HEK293 (cell line): ENCODE results near the gene SFXN1.

Source experiments
- FEZF1 ChIP-seq: fragments of 450-650 bp; formaldehyde crosslinking; IDR thresholded peaks from 2 replicates; pipeline ENCODE4 v1.5.1; 2016; ENCODE audit warnings: missing biosample characterization, missing genetic modification characterization
- GLIS1 ChIP-seq: fragments of 450-650 bp; formaldehyde crosslinking; IDR thresholded peaks from 2 replicates; pipeline ENCODE4 v1.5.1; 2016; ENCODE audit warnings: missing biosample characterization, missing genetic modification characterization
- PATZ1 ChIP-seq: fragments of 450-650 bp; formaldehyde crosslinking; IDR thresholded peaks from 2 replicates; pipeline ENCODE4 v1.5.1; 2016; ENCODE audit warnings: missing biosample characterization, missing genetic modification characterization
- PRDM6 ChIP-seq: fragments of 450-650 bp; formaldehyde crosslinking; IDR thresholded peaks from 2 replicates; pipeline ENCODE4 v1.5.1; 2017; ENCODE audit warnings: missing biosample characterization, missing genetic modification characterization
- SP2 ChIP-seq: fragments of 450-650 bp; formaldehyde crosslinking; IDR thresholded peaks from 2 replicates; pipeline ENCODE4 v1.5.1; 2016; ENCODE audit warnings: missing biosample characterization, missing genetic modification characterization
- TCF7L2 ChIP-seq: IDR thresholded peaks from 2 replicates; pipeline ENCODE4 v1.6.1; 2011; ENCODE audit warnings: low read depth, mild to moderate bottlenecking, inconsistent platforms, low read length, moderate library complexity, borderline replicate concordance
- ZBTB11 ChIP-seq: fragments of 450-650 bp; formaldehyde crosslinking; conservative IDR thresholded peaks from 2 replicates; pipeline ENCODE4 v1.5.1; 2016; ENCODE audit warnings: low read depth, missing biosample characterization, missing genetic modification characterization
- ZBTB8A ChIP-seq: fragments of 450-650 bp; formaldehyde crosslinking; IDR thresholded peaks from 2 replicates; pipeline ENCODE4 v1.5.1; 2016; ENCODE audit warnings: missing biosample characterization, missing genetic modification characterization
- ZNF112 ChIP-seq: fragments of 450-650 bp; formaldehyde crosslinking; IDR thresholded peaks from 2 replicates; pipeline ENCODE4 v1.5.0; 2017; ENCODE audit warnings: missing biosample characterization, missing genetic modification characterization
- ZNF133 ChIP-seq: fragments of 450-650 bp; formaldehyde crosslinking; IDR thresholded peaks from 2 replicates; pipeline ENCODE4 v1.5.1; 2016; ENCODE audit warnings: missing biosample characterization, missing genetic modification characterization
- ZNF138 ChIP-seq: fragments of 450-650 bp; formaldehyde crosslinking; IDR thresholded peaks from 2 replicates; pipeline ENCODE4 v1.5.1; 2016; ENCODE audit warnings: missing biosample characterization, missing genetic modification characterization, borderline replicate concordance
- ZNF175 ChIP-seq: fragments of 450-650 bp; formaldehyde crosslinking; IDR thresholded peaks from 2 replicates; pipeline ENCODE4 v1.5.1; 2016; ENCODE audit warnings: missing biosample characterization, missing genetic modification characterization
- ZNF23 ChIP-seq: fragments of 450-650 bp; formaldehyde crosslinking; IDR thresholded peaks from 2 replicates; pipeline ENCODE4 v1.5.1; 2016; ENCODE audit warnings: missing biosample characterization, missing genetic modification characterization, borderline replicate concordance
- ZNF24 ChIP-seq: fragments of 450-650 bp; formaldehyde crosslinking; IDR thresholded peaks from 2 replicates; pipeline ENCODE4 v1.5.1; 2016; ENCODE audit warnings: missing biosample characterization, missing genetic modification characterization
- ZNF366 ChIP-seq: fragments of 450-650 bp; formaldehyde crosslinking; conservative IDR thresholded peaks from 2 replicates; pipeline ENCODE4 v1.5.1; 2016; ENCODE audit warnings: missing biosample characterization, missing genetic modification characterization
- ZNF391 ChIP-seq: fragments of 450-650 bp; formaldehyde crosslinking; IDR thresholded peaks from 2 replicates; pipeline ENCODE4 v1.5.1; 2016; ENCODE audit warnings: low read depth, missing biosample characterization, missing genetic modification characterization, borderline replicate concordance
- ZNF558 ChIP-seq: fragments of 450-650 bp; formaldehyde crosslinking; IDR thresholded peaks from 2 replicates; pipeline ENCODE4 v1.5.1; 2016; ENCODE audit warnings: missing biosample characterization, missing genetic modification characterization
- ZNF626 ChIP-seq: fragments of 450-650 bp; sonication (Bioruptor Pico); formaldehyde crosslinking; IDR thresholded peaks from 2 replicates; pipeline ENCODE4 v1.5.1; 2018; ENCODE audit warnings: missing biosample characterization, missing genetic modification characterization, inconsistent platforms
- ZNF677 ChIP-seq: fragments of 450-650 bp; IDR thresholded peaks from 2 replicates; pipeline ENCODE4 v1.5.0; 2018; ENCODE audit warnings: missing biosample characterization, mild to moderate bottlenecking, missing genetic modification characterization, moderate library complexity
- ZNF701 ChIP-seq: fragments of 450-650 bp; formaldehyde crosslinking; IDR thresholded peaks from 2 replicates; pipeline ENCODE4 v1.5.1; 2016; ENCODE audit warnings: missing biosample characterization, missing genetic modification characterization
- ZNF777 ChIP-seq: fragments of 450-650 bp; formaldehyde crosslinking; IDR thresholded peaks from 2 replicates; pipeline ENCODE4 v1.5.1; 2017; ENCODE audit warnings: missing biosample characterization, missing genetic modification characterization, borderline replicate concordance
- ZNF791 ChIP-seq: fragments of 450-650 bp; formaldehyde crosslinking; IDR thresholded peaks from 2 replicates; pipeline ENCODE4 v1.5.1; 2016; ENCODE audit warnings: missing biosample characterization, missing genetic modification characterization
- ZNF792 ChIP-seq: fragments of 450-650 bp; formaldehyde crosslinking; IDR thresholded peaks from 2 replicates; pipeline ENCODE4 v1.5.1; 2016; ENCODE audit warnings: missing biosample characterization, missing genetic modification characterization
- ZNF837 ChIP-seq: fragments of 450-650 bp; formaldehyde crosslinking; IDR thresholded peaks from 2 replicates; pipeline ENCODE4 v1.5.1; 2016; ENCODE audit warnings: missing biosample characterization, missing genetic modification characterization
- TF ChIP-seq, protein P1 (sequence below): sonication (generic); formaldehyde crosslinking; IDR thresholded peaks from 2 replicates; pipeline ENCODE4 v1.8.1; 2022; ENCODE audit warnings: mild to moderate bottlenecking, moderate library complexity, missing genetic modification reagents
- TF ChIP-seq, protein P2 (sequence below): fragments of 450-650 bp; formaldehyde crosslinking; IDR thresholded peaks from 2 replicates; pipeline ENCODE4 v1.5.1; 2016; ENCODE audit warnings: missing biosample characterization, missing genetic modification characterization, low read depth
- TF ChIP-seq, protein P3 (sequence below): fragments of 450-650 bp; formaldehyde crosslinking; IDR thresholded peaks from 2 replicates; pipeline ENCODE4 v1.5.1; 2016; ENCODE audit warnings: missing biosample characterization, missing genetic modification characterization

The SFXN1 gene

DNA sequence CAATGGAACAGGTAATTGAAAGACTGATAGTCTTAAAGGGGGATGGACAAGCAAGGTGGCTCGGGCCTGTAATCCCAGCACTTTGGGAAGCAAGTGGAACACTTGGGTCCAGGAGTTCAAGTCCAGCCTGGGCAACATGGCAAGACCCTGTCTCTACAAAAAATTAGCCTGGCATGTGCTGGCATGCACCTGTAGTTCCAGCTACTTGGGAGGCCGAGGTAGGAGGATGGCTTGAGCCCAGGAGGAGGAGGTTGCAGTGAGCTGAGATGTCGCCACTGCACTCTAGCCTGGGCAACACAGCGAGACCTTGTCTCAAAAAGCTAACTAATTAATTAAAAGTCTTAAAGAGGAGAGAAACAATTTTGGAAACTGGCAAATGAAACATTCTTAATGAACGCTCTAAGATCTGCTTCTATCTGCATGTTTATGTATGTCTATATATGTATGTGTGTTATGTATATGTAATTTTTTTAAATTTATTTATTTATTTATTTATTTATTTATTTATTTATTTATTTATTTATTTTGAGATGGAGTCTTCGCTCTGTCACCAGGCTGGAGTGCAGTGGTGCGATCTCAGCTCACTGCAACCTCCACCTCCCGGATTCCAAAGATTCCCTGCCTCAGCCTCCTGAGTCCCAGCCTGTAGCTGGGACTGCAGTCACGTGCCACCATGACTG lies 80.6 kb downstream of the SFXN1 start (continued):
- no peak for TF ChIP-seq PRDM6 (tag by site-specific recombination)
- no peak for TF ChIP-seq ZNF24 (tag by site-specific recombination)
- TF ChIP-seq, protein P1, sequence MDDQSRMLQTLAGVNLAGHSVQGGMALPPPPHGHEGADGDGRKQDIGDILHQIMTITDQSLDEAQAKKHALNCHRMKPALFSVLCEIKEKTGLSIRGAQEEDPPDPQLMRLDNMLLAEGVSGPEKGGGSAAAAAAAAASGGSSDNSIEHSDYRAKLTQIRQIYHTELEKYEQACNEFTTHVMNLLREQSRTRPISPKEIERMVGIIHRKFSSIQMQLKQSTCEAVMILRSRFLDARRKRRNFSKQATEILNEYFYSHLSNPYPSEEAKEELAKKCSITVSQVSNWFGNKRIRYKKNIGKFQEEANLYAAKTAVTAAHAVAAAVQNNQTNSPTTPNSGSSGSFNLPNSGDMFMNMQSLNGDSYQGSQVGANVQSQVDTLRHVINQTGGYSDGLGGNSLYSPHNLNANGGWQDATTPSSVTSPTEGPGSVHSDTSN, result no peak
- no peak for TF ChIP-seq ZNF837 (tag by site-specific recombination)
- TF ChIP-seq, protein P2, sequence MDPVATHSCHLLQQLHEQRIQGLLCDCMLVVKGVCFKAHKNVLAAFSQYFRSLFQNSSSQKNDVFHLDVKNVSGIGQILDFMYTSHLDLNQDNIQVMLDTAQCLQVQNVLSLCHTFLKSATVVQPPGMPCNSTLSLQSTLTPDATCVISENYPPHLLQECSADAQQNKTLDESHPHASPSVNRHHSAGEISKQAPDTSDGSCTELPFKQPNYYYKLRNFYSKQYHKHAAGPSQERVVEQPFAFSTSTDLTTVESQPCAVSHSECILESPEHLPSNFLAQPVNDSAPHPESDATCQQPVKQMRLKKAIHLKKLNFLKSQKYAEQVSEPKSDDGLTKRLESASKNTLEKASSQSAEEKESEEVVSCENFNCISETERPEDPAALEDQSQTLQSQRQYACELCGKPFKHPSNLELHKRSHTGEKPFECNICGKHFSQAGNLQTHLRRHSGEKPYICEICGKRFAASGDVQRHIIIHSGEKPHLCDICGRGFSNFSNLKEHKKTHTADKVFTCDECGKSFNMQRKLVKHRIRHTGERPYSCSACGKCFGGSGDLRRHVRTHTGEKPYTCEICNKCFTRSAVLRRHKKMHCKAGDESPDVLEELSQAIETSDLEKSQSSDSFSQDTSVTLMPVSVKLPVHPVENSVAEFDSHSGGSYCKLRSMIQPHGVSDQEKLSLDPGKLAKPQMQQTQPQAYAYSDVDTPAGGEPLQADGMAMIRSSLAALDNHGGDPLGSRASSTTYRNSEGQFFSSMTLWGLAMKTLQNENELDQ, result no peak
- TF ChIP-seq ZNF112 (tag by site-specific recombination), result no peak
- TF ChIP-seq ZNF133 (tag by site-specific recombination), result no peak
- TF ChIP-seq PATZ1 (tag by site-specific recombination), result no peak
- TF ChIP-seq ZNF791 (tag by site-specific recombination), result peak; percentile 79
- no peak for TF ChIP-seq ZNF626 (tag by site-specific recombination)
- no peak for TF ChIP-seq GLIS1 (tag by site-specific recombination)
- no peak for TF ChIP-seq ZNF23 (tag by site-specific recombination)
- no peak for TF ChIP-seq ZNF366 (tag by site-specific recombination)
- TF ChIP-seq FEZF1 (tag by site-specific recombination), result no peak
- TF ChIP-seq ZNF792 (tag by site-specific recombination), result no peak
- no peak for TF ChIP-seq TCF7L2
- TF ChIP-seq ZBTB8A, result peak; percentile 82
- TF ChIP-seq ZNF677 (tag by site-specific recombination), result no peak
- TF ChIP-seq, protein P3, sequence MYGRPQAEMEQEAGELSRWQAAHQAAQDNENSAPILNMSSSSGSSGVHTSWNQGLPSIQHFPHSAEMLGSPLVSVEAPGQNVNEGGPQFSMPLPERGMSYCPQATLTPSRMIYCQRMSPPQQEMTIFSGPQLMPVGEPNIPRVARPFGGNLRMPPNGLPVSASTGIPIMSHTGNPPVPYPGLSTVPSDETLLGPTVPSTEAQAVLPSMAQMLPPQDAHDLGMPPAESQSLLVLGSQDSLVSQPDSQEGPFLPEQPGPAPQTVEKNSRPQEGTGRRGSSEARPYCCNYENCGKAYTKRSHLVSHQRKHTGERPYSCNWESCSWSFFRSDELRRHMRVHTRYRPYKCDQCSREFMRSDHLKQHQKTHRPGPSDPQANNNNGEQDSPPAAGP (tag by site-specific recombination), result no peak
- no peak for TF ChIP-seq ZNF175 (tag by site-specific recombination)
- no peak for TF ChIP-seq ZNF701 (tag by site-specific recombination)
- no peak for TF ChIP-seq SP2 (tag by site-specific recombination)
- peak; percentile 87 for TF ChIP-seq ZBTB11
- peak; percentile 84 for TF ChIP-seq ZNF558
- TF ChIP-seq ZNF391, result no peak
- no peak for TF ChIP-seq ZNF777 (tag by site-specific recombination)
- peak; percentile 75; the same call in 1 of the 2 replicates for TF ChIP-seq ZNF138
